Caco-2 (cell line): ENCODE data around the gene TREML2. TPM values are rescaled to one million over a fixed set of nuclear protein-coding genes. Genes with fewer than 3 reads are reported as not detected.

Source experiments
- BruUV-seq: library from RNA; stranded (reverse); fragments of 400-500 nt; replicated peaks from 2 replicates; lab custom pipeline; 2021; lab: Mats Ljungman, UMichigan
- CTCF ChIA-PET: fragments of 300-600 bp; sonication (Branson Sonifier 250); formaldehyde crosslinking; loops from one replicate; lab custom pipeline; 2022; ENCODE audit warnings: antibody characterized with exemption; lab: Charles Lee
- POLR2A ChIA-PET: fragments of 300-600 bp; sonication (Branson Sonifier 250); formaldehyde crosslinking; loops from one replicate; lab custom pipeline; 2022; ENCODE audit warnings: antibody characterized with exemption; lab: Charles Lee
- DNase-seq, 2 experiments: peaks; one replicate each; pipeline versions ENCODE4 v3.0.0 to v3.0.0-alpha.2; 2020 to 2022
- H3K27me3 ChIP-seq: replicated peaks from 2 replicates; pipeline ENCODE4 v1.6.0; 2011; ENCODE audit warnings: low read length; ENCODE audit not compliant: control insufficient read depth, insufficient read depth
- H3K36me3 ChIP-seq: 2 replicates; pipeline ENCODE4 v1.5.1; 2011; ENCODE audit warnings: low read length; ENCODE audit not compliant: control insufficient read depth, insufficient read depth
- H3K4me1 ChIP-seq: fragments of 250-450 bp; sonication (Bioruptor Pico); 2 replicates; pipeline ENCODE4 v1.5.1; 2020; ENCODE audit warnings: mild to moderate bottlenecking
- H3K4me3 ChIP-seq: 2 replicates; pipeline ENCODE4 v1.5.1; 2011; ENCODE audit warnings: low read depth, mild to moderate bottlenecking, control low read depth, low read length
- H3K9me3 ChIP-seq: fragments of 250-450 bp; sonication (Bioruptor Pico); 2 replicates; pipeline ENCODE4 v1.5.1; 2020; ENCODE audit warnings: mild to moderate bottlenecking, moderate library complexity
- H3K27ac Mint-ChIP-seq: one replicate; pipeline ENCODE4 v1.8.0; 2022; ENCODE audit warnings: mixed read lengths; ENCODE audit not compliant: unreplicated experiment
- H3K27me3 Mint-ChIP-seq: one replicate; pipeline ENCODE4 v1.8.0; 2022; ENCODE audit warnings: mixed read lengths; ENCODE audit not compliant: insufficient read depth, unreplicated experiment
- H3K36me3 Mint-ChIP-seq: one replicate; pipeline ENCODE4 v1.8.0; 2022; ENCODE audit warnings: mild to moderate bottlenecking, mixed read lengths; ENCODE audit not compliant: insufficient read depth, unreplicated experiment
- H3K4me1 Mint-ChIP-seq: one replicate; pipeline ENCODE4 v1.8.0; 2022; ENCODE audit warnings: low read depth, mixed read lengths; ENCODE audit not compliant: unreplicated experiment
- H3K4me3 Mint-ChIP-seq: one replicate; pipeline ENCODE4 v1.8.0; 2022; ENCODE audit warnings: mild to moderate bottlenecking, moderate library complexity, mixed read lengths; ENCODE audit not compliant: unreplicated experiment
- H3K9me3 Mint-ChIP-seq: one replicate; pipeline ENCODE4 v1.8.0; 2022; ENCODE audit warnings: mixed read lengths; ENCODE audit not compliant: unreplicated experiment
- intact Hi-C: fragments of 100-400 bp; cut with micrococcal nuclease; formaldehyde crosslinking; loops from one replicate; pipeline ENCODE4 v1.10.0; 2022; ENCODE audit not compliant: unreplicated experiment
- total RNA-seq: library from RNA; stranded (reverse); gene quantifications from 2 replicates; pipeline ENCODE4 v1.2.3, GENCODE V29; 2022
- TF ChIP-seq, protein P1 (sequence below), 2 experiments: fragments of 200-600 bp in 1 of 2; IDR thresholded peaks; 1 replicate in 1 of 2; 2 replicates in 1 of 2; pipeline versions ENCODE4 v1.5.1 to v1.8.0; 2011 to 2022; ENCODE audit warnings: antibody characterized with exemption in 1 of 2, control low read depth in 1 of 2, inconsistent platforms in 1 of 2, low read depth in 1 of 2, low read length in 1 of 2, mild to moderate bottlenecking in 1 of 2, moderate library complexity in 1 of 2; ENCODE audit not compliant: insufficient read depth in 1 of 2, severe bottlenecking in 1 of 2, unreplicated experiment in 1 of 2

The TREML2 gene
- total RNA-seq, 1 experiment from 2014 or later: not detected

DNA sequence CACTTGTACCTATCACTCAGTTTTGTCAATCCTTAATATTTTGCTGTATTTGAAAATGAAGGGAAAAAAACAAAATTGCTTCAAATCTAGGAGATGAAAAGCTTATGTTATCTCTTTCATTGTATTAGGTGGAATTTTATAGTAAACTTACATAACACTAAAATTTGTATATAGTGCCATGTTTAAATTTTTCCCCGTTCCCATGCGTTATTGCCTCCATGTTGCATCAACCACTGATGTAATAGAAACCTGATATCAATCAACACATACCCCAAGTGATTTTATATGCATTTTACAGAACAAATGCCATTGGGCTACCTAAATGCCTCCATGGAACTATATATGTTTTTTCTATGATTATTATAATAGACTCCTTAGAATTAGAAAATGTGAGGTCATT lies 23.3 kb downstream of the TREML2 start:
- Mint-ChIP-seq H3K4me1 (no peaks in the 10 kb centered on the region), H3K27ac (no peak overlapping the region), H3K9me3 (no peaks in the 10 kb centered on the region), H3K4me3 (no peak overlapping the region), H3K27me3 (peaks cover 11% of the 10 kb centered on the region), H3K36me3 (no peaks in the 10 kb centered on the region)
- intact Hi-C loops: no loop called here
- H3K9me3 ChIP-seq: no peaks in the 10 kb centered on the region
- POLR2A ChIA-PET: no interaction called here
- no peaks in the 10 kb centered on the region for H3K36me3 ChIP-seq
- no peaks in the 10 kb centered on the region for H3K4me1 ChIP-seq
- CTCF ChIA-PET: interaction anchor here (1.2 kb wide), 1 partner anchor 143 kb away, joined by 3 read pairs; no protein-coding TSS in a partner anchor
- no peak overlapping the region for H3K4me3 ChIP-seq
- DNase-seq: no peak
- TF ChIP-seq, protein P1, sequence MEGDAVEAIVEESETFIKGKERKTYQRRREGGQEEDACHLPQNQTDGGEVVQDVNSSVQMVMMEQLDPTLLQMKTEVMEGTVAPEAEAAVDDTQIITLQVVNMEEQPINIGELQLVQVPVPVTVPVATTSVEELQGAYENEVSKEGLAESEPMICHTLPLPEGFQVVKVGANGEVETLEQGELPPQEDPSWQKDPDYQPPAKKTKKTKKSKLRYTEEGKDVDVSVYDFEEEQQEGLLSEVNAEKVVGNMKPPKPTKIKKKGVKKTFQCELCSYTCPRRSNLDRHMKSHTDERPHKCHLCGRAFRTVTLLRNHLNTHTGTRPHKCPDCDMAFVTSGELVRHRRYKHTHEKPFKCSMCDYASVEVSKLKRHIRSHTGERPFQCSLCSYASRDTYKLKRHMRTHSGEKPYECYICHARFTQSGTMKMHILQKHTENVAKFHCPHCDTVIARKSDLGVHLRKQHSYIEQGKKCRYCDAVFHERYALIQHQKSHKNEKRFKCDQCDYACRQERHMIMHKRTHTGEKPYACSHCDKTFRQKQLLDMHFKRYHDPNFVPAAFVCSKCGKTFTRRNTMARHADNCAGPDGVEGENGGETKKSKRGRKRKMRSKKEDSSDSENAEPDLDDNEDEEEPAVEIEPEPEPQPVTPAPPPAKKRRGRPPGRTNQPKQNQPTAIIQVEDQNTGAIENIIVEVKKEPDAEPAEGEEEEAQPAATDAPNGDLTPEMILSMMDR (IDR thresholded peaks at IDR 0.05; ENCODE audit: insufficient read depth in 1 of 2, low read depth in 1 of 2, low read length in 1 of 2, severe bottlenecking in 1 of 2, unreplicated experiment in 1 of 2): no peak
- no TSS peak for BruUV-seq
- H3K27me3 ChIP-seq: no peaks in the 10 kb centered on the region

- Histone ChIP-seq H3K36me3 (no peaks in the 10 kb centered on the region), H3K27me3 (no peaks in the 10 kb centered on the region), H3K9me3 (no peaks in the 10 kb centered on the region), H3K4me1 (no peaks in the 10 kb centered on the region), H3K4me3 (no peak overlapping the region)
- Mint-ChIP-seq H3K36me3 (no peaks in the 10 kb centered on the region), H3K27ac (no peak overlapping the region), H3K4me1 (no peaks in the 10 kb centered on the region), H3K4me3 (no peak overlapping the region), H3K9me3 (no peaks in the 10 kb centered on the region), H3K27me3 (peaks cover 11% of the 10 kb centered on the region)
- intact Hi-C loops: no loop called here
- ChIA-PET POLR2A (no interaction called here), CTCF (interaction anchor here (0.7 to 1.2 kb wide), 2 partner anchors 105 to 143 kb away, joined by 3 read pairs; partner anchors contain the start of gene OARD1)
- TF ChIP-seq, protein P1 (IDR thresholded peaks at IDR 0.05; ENCODE audit: insufficient read depth in 1 of 2, low read depth in 1 of 2, low read length in 1 of 2, severe bottlenecking in 1 of 2, unreplicated experiment in 1 of 2): no peak
- no peak for DNase-seq
- no TSS peak for BruUV-seq
Measured at GRCh38 chr6:41177287-41177686, 23.7 kb downstream of the TREML2 start.

DNA sequence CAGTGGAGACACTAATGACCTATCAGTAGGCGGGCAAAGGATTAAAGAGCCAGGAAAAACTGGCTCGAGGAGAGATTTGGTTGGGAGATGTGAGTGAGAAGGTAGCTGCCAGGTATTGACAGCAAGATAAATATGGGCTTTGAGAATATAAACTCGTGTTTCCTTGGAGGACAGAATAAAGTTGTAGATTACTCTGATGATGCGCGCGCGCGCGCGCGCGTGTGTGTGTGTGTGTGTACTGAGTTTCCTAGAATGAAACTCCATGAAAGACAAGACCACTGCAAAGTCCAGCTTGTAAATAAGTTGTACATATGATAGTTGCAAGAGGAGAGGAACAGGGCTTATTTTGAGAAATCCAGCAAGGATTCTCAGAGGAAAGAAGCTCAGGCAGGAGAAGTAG lies 24.8 kb downstream of the TREML2 start:
- no peaks in the 10 kb centered on the region for H3K27me3 ChIP-seq
- H3K4me1 ChIP-seq: no peaks in the 10 kb centered on the region
- CTCF ChIA-PET: no interaction called here
- H3K4me3 Mint-ChIP-seq: no peak overlapping the region
- H3K36me3 ChIP-seq: no peaks in the 10 kb centered on the region
- POLR2A ChIA-PET: interaction anchor here (0.5 kb wide), 1 partner anchor 48 kb away, joined by 6 read pairs; no protein-coding TSS in a partner anchor
- TF ChIP-seq, protein P1 (IDR thresholded peaks at IDR 0.05; ENCODE audit: insufficient read depth in 1 of 2, low read depth in 1 of 2, low read length in 1 of 2, severe bottlenecking in 1 of 2, unreplicated experiment in 1 of 2): no peak
- intact Hi-C loops: no loop called here
- no peaks in the 10 kb centered on the region for H3K9me3 Mint-ChIP-seq
- H3K27ac Mint-ChIP-seq: no peak overlapping the region
- no peaks in the 10 kb centered on the region for H3K4me1 Mint-ChIP-seq
- H3K36me3 Mint-ChIP-seq: no peaks in the 10 kb centered on the region
- no peak for DNase-seq
- peaks cover 11% of the 10 kb centered on the region for H3K27me3 Mint-ChIP-seq
- H3K4me3 ChIP-seq: no peak overlapping the region
- no TSS peak for BruUV-seq
- H3K9me3 ChIP-seq: no peaks in the 10 kb centered on the region
